22Rv1 (cell line): ENCODE data around the gene ALDH16A1.

Experiments used
- CTCF ChIP-seq: fragments of 450-650 bp; IDR thresholded peaks from 2 replicates; pipeline ENCODE4 v1.5.1; 2017; ENCODE audit warnings: mild to moderate bottlenecking
- ZFX ChIP-seq: fragments of 450-650 bp; IDR thresholded peaks from 2 replicates; pipeline ENCODE4 v1.6.1; 2017; ENCODE audit warnings: antibody characterized with exemption, borderline replicate concordance

- TF ChIP-seq ZFX: no peak
- TF ChIP-seq CTCF: no peak
Measured at GRCh38 chr19:49479975-49480628, 27.1 kb downstream of the ALDH16A1 start.
